Peyer's patch (tissue), 4 donors: Measurements from ENCODE around the gene CAPG.
"Not testable (repeated sequence)": the region's sequence is repeated elsewhere in the genome, so short reads cannot be mapped to it uniquely, and the experiment has no call there.

Source experiments
- POLR2A ChIP-seq, 2 donors: fragments of 450-650 bp; IDR thresholded peaks; one replicate each; pipeline ENCODE4 v1.5.1; 2017; ENCODE audit warnings: antibody characterized with exemption in 2 of 2, mild to moderate bottlenecking in 2 of 2, moderate library complexity in 2 of 2
- TF ChIP-seq, protein P1 (sequence below), 6 experiments: fragments of 450-650 bp in 4 of 6; fragments of 200-600 bp in 2 of 6; sonication (generic) in 1 of 6; IDR thresholded peaks; one replicate each; pipeline ENCODE4 v1.5.1; 2017 to 2019; ENCODE audit warnings: antibody characterized with exemption in 6 of 6, mild to moderate bottlenecking in 3 of 6, moderate library complexity in 1 of 6

DNA sequence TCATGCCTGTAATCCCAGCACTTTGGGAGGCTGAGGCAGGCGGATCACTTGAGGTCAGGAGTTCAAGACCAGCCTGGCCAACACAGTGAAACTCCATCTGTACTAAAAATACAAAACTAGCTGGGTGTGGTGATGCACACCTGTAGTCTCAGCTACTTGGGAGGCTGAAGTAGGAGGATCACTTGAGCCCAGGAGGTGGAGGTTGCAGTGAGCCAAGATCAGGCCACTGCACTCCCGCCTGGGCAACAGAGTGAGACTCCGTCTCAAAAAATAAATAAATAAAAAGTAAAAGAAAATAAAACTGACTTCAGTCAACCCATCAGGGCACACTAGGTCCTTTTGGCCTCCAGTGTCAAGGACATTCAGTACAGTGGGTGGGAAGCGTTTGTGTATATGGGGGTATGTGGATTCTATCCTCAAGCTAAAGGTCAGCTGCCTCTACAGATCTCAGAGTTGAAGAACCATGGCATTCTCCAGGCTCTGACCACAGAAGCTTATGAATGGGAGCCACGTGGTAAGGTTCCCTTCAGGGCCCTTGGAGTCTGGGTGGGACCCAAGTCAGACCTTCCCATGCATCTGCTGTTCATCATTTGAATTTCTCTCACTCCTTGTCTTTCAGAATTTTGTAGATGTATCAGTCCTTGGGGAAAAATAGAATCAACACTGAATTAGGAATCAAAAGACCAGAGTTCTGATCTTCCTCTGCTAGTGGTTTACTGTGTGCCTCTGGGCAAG, 47.3 kb downstream of the CAPG start:
- TF ChIP-seq, protein P1, sequence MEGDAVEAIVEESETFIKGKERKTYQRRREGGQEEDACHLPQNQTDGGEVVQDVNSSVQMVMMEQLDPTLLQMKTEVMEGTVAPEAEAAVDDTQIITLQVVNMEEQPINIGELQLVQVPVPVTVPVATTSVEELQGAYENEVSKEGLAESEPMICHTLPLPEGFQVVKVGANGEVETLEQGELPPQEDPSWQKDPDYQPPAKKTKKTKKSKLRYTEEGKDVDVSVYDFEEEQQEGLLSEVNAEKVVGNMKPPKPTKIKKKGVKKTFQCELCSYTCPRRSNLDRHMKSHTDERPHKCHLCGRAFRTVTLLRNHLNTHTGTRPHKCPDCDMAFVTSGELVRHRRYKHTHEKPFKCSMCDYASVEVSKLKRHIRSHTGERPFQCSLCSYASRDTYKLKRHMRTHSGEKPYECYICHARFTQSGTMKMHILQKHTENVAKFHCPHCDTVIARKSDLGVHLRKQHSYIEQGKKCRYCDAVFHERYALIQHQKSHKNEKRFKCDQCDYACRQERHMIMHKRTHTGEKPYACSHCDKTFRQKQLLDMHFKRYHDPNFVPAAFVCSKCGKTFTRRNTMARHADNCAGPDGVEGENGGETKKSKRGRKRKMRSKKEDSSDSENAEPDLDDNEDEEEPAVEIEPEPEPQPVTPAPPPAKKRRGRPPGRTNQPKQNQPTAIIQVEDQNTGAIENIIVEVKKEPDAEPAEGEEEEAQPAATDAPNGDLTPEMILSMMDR (IDR thresholded peaks at IDR 0.05): not testable (repeated sequence)
- not testable (repeated sequence) for TF ChIP-seq POLR2A (IDR thresholded peaks at IDR 0.05)
